CD14-positive monocyte (primary cell): ENCODE measurements around the gene C9orf72. TPM values are rescaled to one million over a fixed set of nuclear protein-coding genes. Genes with fewer than 3 reads are reported as not detected.
A peak's percentile ranks its signal among the peaks of the same experiment; 100 is the strongest.

Experiments used
- DNase-seq, 3 donors: peaks; one replicate each; pipeline ENCODE4 v3.0.0-alpha.2; 2011 to 2022
- H2AFZ ChIP-seq: 2 replicates; pipeline ENCODE4 v1.6.0; 2012; ENCODE audit warnings: mild to moderate bottlenecking, low read depth, low read length, inconsistent platforms; ENCODE audit not compliant: insufficient read depth, poor library complexity, severe bottlenecking
- H3K27ac ChIP-seq, 2 donors: 1 replicate in 1 of 2; 2 replicates in 1 of 2; pipeline ENCODE4 v1.5.1; 2012 to 2013; ENCODE audit warnings: low read length in 2 of 2, control low read depth in 1 of 2, inconsistent platforms in 1 of 2, low read depth in 1 of 2, mild to moderate bottlenecking in 1 of 2
- H3K27me3 ChIP-seq, 2 donors: one replicate each; pipeline versions ENCODE4 v1.6.0 to v1.6.1; 2011 to 2013; ENCODE audit warnings: low read length in 2 of 2; ENCODE audit not compliant: control insufficient read depth in 2 of 2, insufficient read depth in 2 of 2
- H3K36me3 ChIP-seq, 2 donors: replicated peaks in 1 of 2; 1 replicate in 1 of 2; 2 replicates in 1 of 2; pipeline versions ENCODE4 v1.5.1 to v1.6.1; 2012 to 2013; ENCODE audit warnings: low read length in 2 of 2, control low read depth in 1 of 2, inconsistent platforms in 1 of 2, mild to moderate bottlenecking in 1 of 2; ENCODE audit not compliant: insufficient read depth in 2 of 2, control insufficient read depth in 1 of 2
- H3K4me1 ChIP-seq, 2 donors: 1 replicate in 1 of 2; 2 replicates in 1 of 2; pipeline versions ENCODE4 v1.5.1 to v1.6.1; 2012 to 2013; ENCODE audit warnings: low read length in 2 of 2, control low read depth in 1 of 2, inconsistent platforms in 1 of 2, mild to moderate bottlenecking in 1 of 2, moderate library complexity in 1 of 2; ENCODE audit not compliant: insufficient read depth in 2 of 2, control insufficient read depth in 1 of 2
- H3K4me2 ChIP-seq: replicated peaks from 2 replicates; pipeline ENCODE3; 2012; ENCODE audit warnings: low read length, moderate library complexity, mild to moderate bottlenecking; ENCODE audit not compliant: poor library complexity, severe bottlenecking; ENCODE audit errors: extremely low read depth
- H3K4me3 ChIP-seq, 3 experiments: fragments of 200-600 bp in 1 of 3; sonication (generic) in 1 of 3; replicated peaks in 1 of 3; 1 replicate in 2 of 3; 2 replicates in 1 of 3; pipeline ENCODE4 v1.5.1; 2011 to 2013; ENCODE audit warnings: low read length in 3 of 3, mild to moderate bottlenecking in 3 of 3, control low read depth in 2 of 3, low read depth in 2 of 3, inconsistent platforms in 1 of 3, moderate library complexity in 1 of 3
- H3K79me2 ChIP-seq: 2 replicates; pipeline ENCODE4 v1.6.0; 2012; ENCODE audit warnings: mild to moderate bottlenecking, control low read depth, inconsistent platforms, low read length, moderate library complexity; ENCODE audit not compliant: insufficient read depth
- H3K9ac ChIP-seq: 2 replicates; pipeline ENCODE4 v1.6.0; 2017; ENCODE audit warnings: low read length, mild to moderate bottlenecking; ENCODE audit not compliant: insufficient read depth, poor library complexity, severe bottlenecking
- H3K9me3 ChIP-seq, 2 donors: replicated peaks in 1 of 2; 1 replicate in 1 of 2; 2 replicates in 1 of 2; pipeline versions ENCODE4 v1.5.1 to v1.6.1; 2012 to 2013; ENCODE audit warnings: low read length in 2 of 2, control low read depth in 1 of 2; ENCODE audit not compliant: control insufficient read depth in 1 of 2, insufficient read depth in 1 of 2
- H4K20me1 ChIP-seq: 2 replicates; pipeline ENCODE4 v1.6.0; 2012; ENCODE audit warnings: mild to moderate bottlenecking, low read length, control low read depth, moderate library complexity; ENCODE audit not compliant: insufficient read depth
- H3K27ac Mint-ChIP-seq, 7 donors: one replicate each; pipeline ENCODE4 v1.8.0; 2020; ENCODE audit warnings: mild to moderate bottlenecking in 7 of 7, mixed read lengths in 7 of 7, moderate library complexity in 6 of 7, inconsistent platforms in 2 of 7
- H3K27me3 Mint-ChIP-seq, 3 donors: one replicate each; pipeline ENCODE4 v1.8.0; 2021 to 2022; ENCODE audit warnings: low read depth in 3 of 3, mild to moderate bottlenecking in 3 of 3, mixed read lengths in 3 of 3, moderate library complexity in 3 of 3, inconsistent platforms in 1 of 3
- H3K36me3 Mint-ChIP-seq, 2 donors: one replicate each; pipeline ENCODE4 v1.8.0; 2020; ENCODE audit warnings: mixed read lengths in 2 of 2, inconsistent platforms in 1 of 2, mild to moderate bottlenecking in 1 of 2
- H3K4me1 Mint-ChIP-seq: one replicate; pipeline ENCODE4 v1.8.0; 2020; ENCODE audit warnings: mild to moderate bottlenecking, mixed read lengths
- H3K4me3 Mint-ChIP-seq, 2 donors: one replicate each; pipeline ENCODE4 v1.8.0; 2020; ENCODE audit warnings: mild to moderate bottlenecking in 2 of 2, mixed read lengths in 2 of 2, moderate library complexity in 1 of 2
- H3K9me3 Mint-ChIP-seq, 7 donors: one replicate each; pipeline ENCODE4 v1.8.0; 2020 to 2022; ENCODE audit warnings: mixed read lengths in 7 of 7, mild to moderate bottlenecking in 6 of 7, moderate library complexity in 6 of 7, inconsistent platforms in 2 of 7
- WGBS: methylation state at CpG from one replicate; pipeline ENCODE4 v1.1.5; 2013; ENCODE audit warnings: missing lambda C conversion rate; ENCODE audit not compliant: insufficient coverage; 5-methylcytosine and 5-hydroxymethylcytosine counted together
- intact Hi-C, 2 donors: fragments of 100-400 bp; cut with micrococcal nuclease; formaldehyde crosslinking; loops; one replicate each; pipeline versions ENCODE4 v1.15.0 to v1.15.1; 2023
- polyA plus RNA-seq, 3 donors: library from polyadenylated mRNA; depleted of rRNA in 1 of 3; unstranded in 2 of 3; stranded (reverse) in 1 of 3; fragments of 300-500 nt in 2 of 3; fragments of >200 nt in 1 of 3; fragmentation: Illumina TruSeq in 2 of 3; gene quantifications; 1 replicate in 2 of 3; 2 replicates in 1 of 3; pipeline ENCODE4 v1.2.3, GENCODE V29; 2012 to 2021
- TF ChIP-seq, protein P1 (sequence below): fragments of 200-600 bp; IDR thresholded peaks from one replicate; pipeline ENCODE4 v1.8.0; 2022; ENCODE audit warnings: antibody characterized with exemption, mild to moderate bottlenecking

The C9orf72 gene
- polyA plus RNA-seq, 3 donors, result 105 to 142 (median 128) TPM

DNA sequence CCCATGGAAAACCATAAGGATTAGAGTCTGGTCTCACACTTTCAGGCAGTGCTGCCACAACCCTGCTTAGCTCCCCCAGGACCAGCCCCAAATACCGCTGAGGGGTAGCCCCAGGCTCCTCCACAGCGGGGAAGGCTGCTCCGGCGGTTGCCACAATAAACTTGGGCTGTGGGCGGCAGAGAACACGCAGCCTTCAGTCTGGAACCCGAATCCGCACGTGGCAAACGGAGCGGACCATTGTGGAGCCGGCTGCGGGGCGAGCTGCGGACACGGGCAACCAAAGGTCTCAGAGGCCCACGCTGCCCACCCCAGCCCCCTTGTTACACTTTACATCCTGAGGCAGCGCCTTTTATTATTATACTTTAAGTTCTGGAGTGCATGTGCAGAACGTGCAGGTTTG is 37.3 kb upstream of the C9orf72 start:
- no peak for DNase-seq
- H3K9ac ChIP-seq, result no peak overlapping the region
- peaks cover 33% of the 10 kb centered on the region for H3K4me1 Mint-ChIP-seq
- no peak overlapping the region for H3K27ac ChIP-seq
- no peaks in the 10 kb centered on the region for H3K27me3 ChIP-seq
- no peaks in the 10 kb centered on the region for H4K20me1 ChIP-seq
- H3K36me3 Mint-ChIP-seq, result peaks cover 0 to 2% of the 10 kb centered on the region in 2 donors
- H3K4me3 ChIP-seq, result no peak overlapping the region
- intact Hi-C loops, result no loop called here
- no peaks in the 10 kb centered on the region for H3K36me3 ChIP-seq
- TF ChIP-seq, protein P1, sequence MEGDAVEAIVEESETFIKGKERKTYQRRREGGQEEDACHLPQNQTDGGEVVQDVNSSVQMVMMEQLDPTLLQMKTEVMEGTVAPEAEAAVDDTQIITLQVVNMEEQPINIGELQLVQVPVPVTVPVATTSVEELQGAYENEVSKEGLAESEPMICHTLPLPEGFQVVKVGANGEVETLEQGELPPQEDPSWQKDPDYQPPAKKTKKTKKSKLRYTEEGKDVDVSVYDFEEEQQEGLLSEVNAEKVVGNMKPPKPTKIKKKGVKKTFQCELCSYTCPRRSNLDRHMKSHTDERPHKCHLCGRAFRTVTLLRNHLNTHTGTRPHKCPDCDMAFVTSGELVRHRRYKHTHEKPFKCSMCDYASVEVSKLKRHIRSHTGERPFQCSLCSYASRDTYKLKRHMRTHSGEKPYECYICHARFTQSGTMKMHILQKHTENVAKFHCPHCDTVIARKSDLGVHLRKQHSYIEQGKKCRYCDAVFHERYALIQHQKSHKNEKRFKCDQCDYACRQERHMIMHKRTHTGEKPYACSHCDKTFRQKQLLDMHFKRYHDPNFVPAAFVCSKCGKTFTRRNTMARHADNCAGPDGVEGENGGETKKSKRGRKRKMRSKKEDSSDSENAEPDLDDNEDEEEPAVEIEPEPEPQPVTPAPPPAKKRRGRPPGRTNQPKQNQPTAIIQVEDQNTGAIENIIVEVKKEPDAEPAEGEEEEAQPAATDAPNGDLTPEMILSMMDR, result no peak
- no peak overlapping the region for H3K4me3 Mint-ChIP-seq
- H2AFZ ChIP-seq, result no peak overlapping the region
- peaks cover 0 to 4% (median 2%) of the 10 kb centered on the region in 7 donors for H3K9me3 Mint-ChIP-seq
- WGBS, result 97% methylated on average over 11 of the region's 19 CpGs
- no peaks in the 10 kb centered on the region for H3K27me3 Mint-ChIP-seq
- H3K79me2 ChIP-seq, result no peaks in the 10 kb centered on the region
- H3K27ac Mint-ChIP-seq, result no peak overlapping the region
- H3K4me2 ChIP-seq, result no peak overlapping the region
- no peaks in the 10 kb centered on the region for H3K4me1 ChIP-seq
- H3K9me3 ChIP-seq, result no peaks in the 10 kb centered on the region

DNA sequence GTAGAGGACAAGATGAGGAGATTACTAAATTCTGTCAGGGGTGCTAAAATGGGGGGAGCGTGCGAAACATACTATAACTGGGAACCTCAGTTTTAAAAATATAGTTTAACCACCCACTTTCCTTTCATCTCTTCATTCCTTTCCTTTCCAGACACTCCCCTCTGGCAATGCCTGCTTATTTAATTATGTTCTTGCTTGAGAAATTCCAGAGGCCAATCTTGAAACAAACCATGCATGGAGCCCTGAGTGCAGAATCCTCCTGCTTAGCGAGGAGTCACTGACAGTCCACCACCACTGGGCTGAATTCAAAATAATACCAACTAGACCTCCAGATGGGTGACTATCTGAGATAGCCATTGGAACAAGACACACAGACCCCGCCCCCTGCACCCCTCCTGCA is 29.7 kb upstream of the C9orf72 start:
- Mint-ChIP-seq H3K27ac (peak overlapping the region; percentile 16 to 99 (median 96)), H3K4me1 (peaks cover 48% of the 10 kb centered on the region), H3K36me3 (peaks cover 3 to 6% of the 10 kb centered on the region in 2 donors), H3K27me3 (no peaks in the 10 kb centered on the region), H3K4me3 (no peak overlapping the region), H3K9me3 (peaks cover 0 to 4% (median 2%) of the 10 kb centered on the region in 7 donors)
- no peaks in the 10 kb centered on the region for H3K9me3 ChIP-seq
- no peaks in the 10 kb centered on the region for H4K20me1 ChIP-seq
- DNase-seq, result no peak
- WGBS, result 100% methylated on average over 1 of the region's 4 CpGs
- H3K4me3 ChIP-seq, result no peak overlapping the region
- intact Hi-C loops, result no loop called here
- no peaks in the 10 kb centered on the region for H3K27me3 ChIP-seq
- no peak overlapping the region for H3K4me2 ChIP-seq
- H3K9ac ChIP-seq, result no peak overlapping the region
- no peaks in the 10 kb centered on the region for H3K36me3 ChIP-seq
- no peaks in the 10 kb centered on the region for H3K79me2 ChIP-seq
- H3K27ac ChIP-seq, result peak overlapping the region in 1 of 2 donors; percentile 87
- H3K4me1 ChIP-seq, result peaks cover 48% of the 10 kb centered on the region in 2 donors
- TF ChIP-seq, protein P1, result no peak
- peak overlapping the region; percentile 27 for H2AFZ ChIP-seq
